AG20443 (cell line): ENCODE results near the gene IPO7.

ENCODE experiments used
- DNase-seq: peaks from one replicate; pipeline ENCODE4 v3.0.0; 2012; ENCODE audit warnings: low spot score, mixed read lengths

Gene IPO7

GRCh38 chr11:9494316-9494715, 109.9 kb downstream of the IPO7 start:
- no peak for DNase-seq

GRCh38 chr11:9495803-9496514, 111.5 kb downstream of the IPO7 start:
- no peak for DNase-seq
